Measurements from ENCODE around the gene ID3. TPM values are rescaled to one million over a fixed set of nuclear protein-coding genes. Genes with fewer than 3 reads are reported as not detected.

Gene ID3
- total and polyA plus RNA-seq, 9 of the 15 experiments (the other 6 are each of a cell fraction or from before 2014, with no cell fraction given): 6.8 to 59.8 (median 23.5) TPM

GRCh38 chr1:23530747-23531561 lies 28.3 kb downstream of the ID3 start, which contains the start of gene E2F2 (continued):
- peak; percentile 81 to 82; a peak in 2 of 4 replicates for TF ChIP-seq UBTF (IDR thresholded peaks at IDR 0.05; ENCODE audit: borderline replicate concordance in 1 of 2, low read depth in 2 of 2, low read length in 2 of 2)
- no peak for TF ChIP-seq ZNF668 (CRISPR knock-in tag; IDR thresholded peaks at IDR 0.05)
- no peak for TF ChIP-seq ESRRB (CRISPR knock-in tag; IDR thresholded peaks at IDR 0.05; ENCODE audit: borderline replicate concordance)
- TF ChIP-seq ARID4B (CRISPR knock-in tag; IDR thresholded peaks at IDR 0.05): peak; percentile 31; the same call in 1 of the 2 replicates
- TF ChIP-seq NR1H2 (CRISPR knock-in tag; IDR thresholded peaks at IDR 0.05): peak; percentile 89; the same call in 1 of the 2 replicates
- no peak for TF ChIP-seq CHCHD3 (CRISPR knock-in tag; IDR thresholded peaks at IDR 0.05)
- TF ChIP-seq MTF1 (CRISPR knock-in tag; IDR thresholded peaks at IDR 0.05; ENCODE audit: borderline replicate concordance): no peak
- no peak for TF ChIP-seq ID3 (CRISPR knock-in tag; IDR thresholded peaks at IDR 0.05)
- TF ChIP-seq ID3 (tag; IDR thresholded peaks at IDR 0.05): peak; percentile 45; the same call in 1 of the 2 replicates
- TF ChIP-seq MXD1 (CRISPR knock-in tag; IDR thresholded peaks at IDR 0.05; ENCODE audit: borderline replicate concordance, poor library complexity, severe bottlenecking): no peak
- TF ChIP-seq ATF7 (IDR thresholded peaks at IDR 0.05): peak; percentile 67
- peak; percentile 64 for TF ChIP-seq TBP (optimal IDR thresholded peaks at IDR 0.05; ENCODE audit: low read depth, low read length)
- no peak for TF ChIP-seq BRF1 (IDR thresholded peaks at IDR 0.05; ENCODE audit: borderline replicate concordance, extremely low read depth, insufficient read length)
- no peak for TF ChIP-seq MITF (IDR thresholded peaks at IDR 0.05)
- no peak for TF ChIP-seq TCF7L2 (IDR thresholded peaks at IDR 0.05; ENCODE audit: low read depth, low read length)
- TF ChIP-seq CEBPB (tag; IDR thresholded peaks at IDR 0.05): peak; percentile 99
- TF ChIP-seq MAZ (CRISPR knock-in tag; conservative IDR thresholded peaks at IDR 0.05 in 1 of 2, IDR thresholded peaks at IDR 0.05 in 1 of 2): peak; percentile 10 to 57; a peak in 2 of 4 replicates
